ENCODE measurements around the gene SNED1. TPM values are rescaled to one million over a fixed set of nuclear protein-coding genes. Genes with fewer than 3 reads are reported as not detected.
A peak's percentile ranks its signal among the peaks of the same experiment; 100 is the strongest.

Gene SNED1
- total RNA-seq, 1 donor from 2014 or later: 2.3 TPM

DNA sequence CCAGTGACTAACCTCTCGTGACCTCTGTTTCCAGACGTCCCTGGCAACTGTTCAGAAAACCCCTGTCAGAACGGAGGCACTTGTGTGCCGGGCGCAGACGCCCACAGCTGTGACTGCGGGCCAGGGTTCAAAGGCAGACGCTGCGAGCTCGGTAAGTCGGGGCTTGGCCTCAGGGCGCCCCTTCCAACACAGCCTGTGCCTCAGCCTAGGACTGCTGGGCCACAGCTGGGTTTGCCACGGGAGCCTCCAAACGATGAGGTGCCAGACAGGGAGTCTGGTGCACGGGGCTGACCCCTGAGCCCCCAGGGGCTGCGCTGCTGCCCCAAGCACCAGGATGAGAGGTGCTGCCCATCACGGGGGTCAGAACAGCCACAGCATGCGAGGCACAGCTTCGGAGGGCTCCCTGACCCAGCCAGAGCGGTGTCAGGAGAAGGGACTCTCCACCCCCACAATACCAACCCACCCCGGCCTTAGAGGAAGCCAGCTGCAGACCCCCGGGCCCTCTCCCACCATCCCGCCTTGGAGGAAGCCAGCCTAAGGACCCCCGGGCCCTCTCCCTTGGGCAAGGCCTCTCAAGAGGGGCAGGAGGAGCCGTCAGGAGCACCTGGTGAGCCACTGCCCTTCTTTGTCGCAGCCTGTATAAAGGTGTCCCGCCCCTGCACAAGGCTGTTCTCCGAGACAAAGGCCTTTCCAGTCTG, 83.4 kb downstream of the SNED1 start:
- DNase-seq (ENCODE audit: low spot score): no peak
- Mint-ChIP-seq H3K36me3 (ENCODE audit: low read depth, unreplicated experiment) (peaks cover 22% of the 10 kb centered on the region), H3K9me3 (ENCODE audit: unreplicated experiment) (no peaks in the 10 kb centered on the region), H3K4me1 (ENCODE audit: unreplicated experiment) (peaks cover 19% of the 10 kb centered on the region), H3K4me3 (ENCODE audit: unreplicated experiment) (no peak overlapping the region), H3K27me3 (ENCODE audit: unreplicated experiment) (peaks cover 11% of the 10 kb centered on the region), H3K27ac (ENCODE audit: unreplicated experiment) (no peak overlapping the region)
- TF ChIP-seq, protein P1, sequence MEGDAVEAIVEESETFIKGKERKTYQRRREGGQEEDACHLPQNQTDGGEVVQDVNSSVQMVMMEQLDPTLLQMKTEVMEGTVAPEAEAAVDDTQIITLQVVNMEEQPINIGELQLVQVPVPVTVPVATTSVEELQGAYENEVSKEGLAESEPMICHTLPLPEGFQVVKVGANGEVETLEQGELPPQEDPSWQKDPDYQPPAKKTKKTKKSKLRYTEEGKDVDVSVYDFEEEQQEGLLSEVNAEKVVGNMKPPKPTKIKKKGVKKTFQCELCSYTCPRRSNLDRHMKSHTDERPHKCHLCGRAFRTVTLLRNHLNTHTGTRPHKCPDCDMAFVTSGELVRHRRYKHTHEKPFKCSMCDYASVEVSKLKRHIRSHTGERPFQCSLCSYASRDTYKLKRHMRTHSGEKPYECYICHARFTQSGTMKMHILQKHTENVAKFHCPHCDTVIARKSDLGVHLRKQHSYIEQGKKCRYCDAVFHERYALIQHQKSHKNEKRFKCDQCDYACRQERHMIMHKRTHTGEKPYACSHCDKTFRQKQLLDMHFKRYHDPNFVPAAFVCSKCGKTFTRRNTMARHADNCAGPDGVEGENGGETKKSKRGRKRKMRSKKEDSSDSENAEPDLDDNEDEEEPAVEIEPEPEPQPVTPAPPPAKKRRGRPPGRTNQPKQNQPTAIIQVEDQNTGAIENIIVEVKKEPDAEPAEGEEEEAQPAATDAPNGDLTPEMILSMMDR (IDR thresholded peaks at IDR 0.05; ENCODE audit: unreplicated experiment): no peak

DNA sequence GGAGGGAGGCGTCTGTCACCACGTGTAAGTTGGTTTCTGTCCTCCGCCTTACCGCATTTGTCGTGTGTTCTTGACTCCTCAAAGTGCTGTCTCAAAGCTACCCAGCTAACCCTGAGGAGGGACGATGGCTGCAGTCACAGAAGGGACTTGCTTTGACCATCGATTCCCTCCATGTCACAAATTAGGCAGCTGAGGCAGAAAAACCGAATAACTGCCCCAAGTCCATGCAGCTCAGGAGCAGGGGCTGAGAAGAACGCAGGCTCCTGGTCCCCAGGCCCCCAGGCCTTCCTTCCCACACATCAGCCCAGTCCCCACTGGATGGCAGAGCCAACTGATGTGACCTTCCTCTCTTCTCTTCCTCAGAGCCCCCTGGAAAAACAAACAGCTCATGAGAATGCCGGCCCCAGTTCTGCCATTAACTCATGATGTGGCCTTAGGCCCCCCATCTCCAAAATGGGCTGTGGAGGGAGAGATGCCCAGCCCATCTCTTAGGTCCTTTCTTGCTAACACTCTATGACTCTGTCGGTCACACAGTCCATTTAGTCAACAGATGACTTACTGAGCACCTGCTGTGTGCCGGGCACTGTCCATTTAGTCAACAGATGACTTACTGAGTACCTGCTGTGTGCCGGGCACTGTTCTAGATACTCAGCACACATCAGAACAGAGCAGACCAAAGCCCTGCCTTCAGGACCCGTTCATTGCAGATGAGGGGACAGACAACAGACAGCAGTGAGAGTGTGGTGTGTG, 84.1 kb downstream of the SNED1 start:
- DNase-seq (ENCODE audit: low spot score): no peak
- peaks cover 11% of the 10 kb centered on the region for H3K27me3 Mint-ChIP-seq (ENCODE audit: unreplicated experiment)

DNA sequence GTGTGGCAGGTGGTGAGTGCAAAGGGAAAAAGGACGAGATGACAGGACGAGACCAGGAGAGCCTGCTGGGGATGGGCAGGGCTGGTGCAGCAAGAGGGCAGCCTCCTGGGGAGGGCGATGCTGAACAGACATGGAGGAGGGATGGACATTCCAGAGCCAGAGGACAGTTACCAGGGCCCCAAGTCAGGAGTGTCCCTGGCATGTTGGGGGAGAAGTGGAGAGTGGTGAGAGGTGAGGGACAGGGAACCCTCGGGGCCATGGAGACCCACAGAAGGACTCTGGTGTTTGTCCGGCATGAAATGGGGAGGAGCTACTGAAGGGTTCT, 84.6 kb downstream of the SNED1 start:
- H3K4me3 Mint-ChIP-seq (ENCODE audit: unreplicated experiment): no peak overlapping the region
- peaks cover 23% of the 10 kb centered on the region for H3K4me1 Mint-ChIP-seq (ENCODE audit: unreplicated experiment)
- peaks cover 11% of the 10 kb centered on the region for H3K27me3 Mint-ChIP-seq (ENCODE audit: unreplicated experiment)
- H3K9me3 Mint-ChIP-seq (ENCODE audit: unreplicated experiment): no peaks in the 10 kb centered on the region
- TF ChIP-seq, protein P1 (IDR thresholded peaks at IDR 0.05; ENCODE audit: unreplicated experiment): no peak
- DNase-seq (ENCODE audit: low spot score): no peak
- H3K27ac Mint-ChIP-seq (ENCODE audit: unreplicated experiment): peak overlapping the region; percentile 65
- H3K36me3 Mint-ChIP-seq (ENCODE audit: low read depth, unreplicated experiment): peaks cover 28% of the 10 kb centered on the region

More for the DNA sequence above, 84.1 kb downstream of the SNED1 start:
- Mint-ChIP-seq H3K27ac (ENCODE audit: unreplicated experiment) (no peak overlapping the region), H3K36me3 (ENCODE audit: low read depth, unreplicated experiment) (peaks cover 23% of the 10 kb centered on the region), H3K9me3 (ENCODE audit: unreplicated experiment) (no peaks in the 10 kb centered on the region), H3K4me3 (ENCODE audit: unreplicated experiment) (no peak overlapping the region), H3K4me1 (ENCODE audit: unreplicated experiment) (peaks cover 19% of the 10 kb centered on the region)
- TF ChIP-seq, protein P1 (IDR thresholded peaks at IDR 0.05; ENCODE audit: unreplicated experiment): no peak

DNA sequence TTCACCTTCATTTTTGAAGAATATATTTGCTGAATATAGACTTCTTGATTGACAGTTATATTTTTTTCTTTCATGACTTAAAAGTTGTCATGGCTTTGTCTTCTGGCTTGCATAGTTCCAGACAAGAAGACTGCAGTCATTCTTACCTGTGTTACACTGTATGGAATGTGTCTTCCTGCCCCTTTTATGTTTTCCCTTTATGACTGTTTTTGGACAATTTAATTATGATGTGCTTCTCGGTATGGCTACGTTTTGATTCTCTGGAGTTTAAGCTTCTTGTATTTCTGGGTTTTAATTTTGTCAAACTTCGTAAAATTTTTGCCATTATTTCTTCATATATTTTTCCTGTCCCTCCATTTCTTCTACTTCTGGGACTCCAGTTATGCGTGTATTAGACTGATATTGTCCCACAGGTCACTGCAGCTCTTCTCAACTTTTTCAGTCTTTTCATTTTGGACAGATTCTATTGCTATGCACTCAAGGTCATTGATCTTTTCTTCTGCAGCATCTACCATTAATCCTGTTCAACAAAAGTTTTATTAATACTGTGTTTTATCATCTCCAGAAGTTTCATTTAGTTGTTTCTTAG, 86.5 kb downstream of the SNED1 start:
- H3K4me3 Mint-ChIP-seq (ENCODE audit: unreplicated experiment): no peak overlapping the region
- peaks cover 37% of the 10 kb centered on the region for H3K4me1 Mint-ChIP-seq (ENCODE audit: unreplicated experiment)
- H3K36me3 Mint-ChIP-seq (ENCODE audit: low read depth, unreplicated experiment): peaks cover 43% of the 10 kb centered on the region
- H3K27ac Mint-ChIP-seq (ENCODE audit: unreplicated experiment): no peak overlapping the region
- TF ChIP-seq, protein P1 (IDR thresholded peaks at IDR 0.05; ENCODE audit: unreplicated experiment): no peak
- DNase-seq (ENCODE audit: low spot score): no peak
- H3K27me3 Mint-ChIP-seq (ENCODE audit: unreplicated experiment): peaks cover 11% of the 10 kb centered on the region
- H3K9me3 Mint-ChIP-seq (ENCODE audit: unreplicated experiment): no peaks in the 10 kb centered on the region
